Umbilical cord (tissue), 2 donors: ENCODE data around the gene CLIC5. TPM values are rescaled to one million over a fixed set of nuclear protein-coding genes. Genes with fewer than 3 reads are reported as not detected.
"Not testable (repeated sequence)": the region's sequence is repeated elsewhere in the genome, so short reads cannot be mapped to it uniquely, and the experiment has no call there.

Experiments
- DNase-seq: peaks from one replicate; pipeline ENCODE4 v3.0.0-alpha.2; 2015; ENCODE audit warnings: low spot score
- total RNA-seq: library from RNA; depleted of rRNA; stranded (reverse); fragments of >200 nt; gene quantifications from one replicate; pipeline ENCODE4 v1.2.3, GENCODE V29; 2014; ENCODE audit warnings: low replicate concordance; ENCODE audit not compliant: insufficient read depth

CLIC5 gene
- total RNA-seq, 1 donor from 2014 or later, result 3.6 TPM

- peak; percentile 96 for DNase-seq
Measured at GRCh38 chr6:45927421-45928320, 88.0 kb downstream of the CLIC5 start.

GRCh38 chr6:45926423-45926822 is 89.2 kb downstream of the CLIC5 start:
- not testable (repeated sequence) for DNase-seq

GRCh38 chr6:45924763-45925342 is 90.8 kb downstream of the CLIC5 start:
- DNase-seq, result no peak

- peak; percentile 57 for DNase-seq
Measured at GRCh38 chr6:45923831-45924391, 91.7 kb downstream of the CLIC5 start.

- DNase-seq, result peak; percentile 80
Measured at GRCh38 chr6:45922728-45923351, 92.8 kb downstream of the CLIC5 start.

- DNase-seq, result no peak
Measured at GRCh38 chr6:45921691-45922281, 93.9 kb downstream of the CLIC5 start.

- DNase-seq, result no peak
Measured at GRCh38 chr6:45920819-45921511, 94.7 kb downstream of the CLIC5 start.

GRCh38 chr6:45917439-45917838 is 98.2 kb downstream of the CLIC5 start:
- no peak for DNase-seq

- no peak for DNase-seq
Measured at GRCh38 chr6:45916692-45917091, 99.0 kb downstream of the CLIC5 start.

GRCh38 chr6:45915780-45916468 is 99.7 kb downstream of the CLIC5 start:
- no peak for DNase-seq

- DNase-seq, result no peak
Measured at GRCh38 chr6:45911691-45912090, 104.0 kb downstream of the CLIC5 start.

- no peak for DNase-seq
Measured at GRCh38 chr6:45903959-45904358, 111.7 kb downstream of the CLIC5 start.

GRCh38 chr6:45902984-45903383 is 112.7 kb downstream of the CLIC5 start:
- DNase-seq, result no peak

GRCh38 chr6:45901767-45902650 is 113.7 kb downstream of the CLIC5 start:
- no peak for DNase-seq

- DNase-seq, result peak; percentile 76
Measured at GRCh38 chr6:45900808-45901752, 114.6 kb downstream of the CLIC5 start.

- no peak for DNase-seq
Measured at GRCh38 chr6:45899683-45899946, 116.0 kb downstream of the CLIC5 start.

- no peak for DNase-seq
Measured at GRCh38 chr6:45898941-45899682, 116.5 kb downstream of the CLIC5 start.
